Muscle layer of duodenum (tissue), 2 donors: Measurements from ENCODE around the gene PDE6A.
"Not testable (repeated sequence)": the region's sequence is repeated elsewhere in the genome, so short reads cannot be mapped to it uniquely, and the experiment has no call there.

Source experiments
- H3K27ac ChIP-seq: one replicate; pipeline ENCODE4 v1.7.0; 2013; ENCODE audit warnings: mild to moderate bottlenecking, low read length
- H3K27me3 ChIP-seq: one replicate; pipeline ENCODE4 v1.7.0; 2013; ENCODE audit warnings: low read depth, mild to moderate bottlenecking, control low read depth, low read length
- H3K36me3 ChIP-seq, 2 donors: one replicate each; pipeline ENCODE4 v1.7.0; 2013; ENCODE audit warnings: low read length in 2 of 2, control low read depth in 1 of 2, mild to moderate bottlenecking in 1 of 2; ENCODE audit not compliant: insufficient read depth in 2 of 2, control insufficient read depth in 1 of 2
- H3K4me1 ChIP-seq, 2 donors: one replicate each; pipeline ENCODE4 v1.7.0; 2013; ENCODE audit warnings: low read length in 2 of 2, mild to moderate bottlenecking in 2 of 2, control low read depth in 1 of 2, moderate library complexity in 1 of 2; ENCODE audit not compliant: insufficient read depth in 2 of 2, control insufficient read depth in 1 of 2
- H3K4me3 ChIP-seq, 2 donors: one replicate each; pipeline ENCODE4 v1.7.0; 2013; ENCODE audit warnings: low read length in 2 of 2, low read depth in 1 of 2, mild to moderate bottlenecking in 1 of 2
- H3K9me3 ChIP-seq, 2 donors: one replicate each; pipeline ENCODE4 v1.7.0; 2013; ENCODE audit warnings: low read length in 2 of 2, control low read depth in 1 of 2, mild to moderate bottlenecking in 1 of 2; ENCODE audit not compliant: control insufficient read depth in 1 of 2
- donor health status: healthy.

Gene PDE6A

GRCh38 chr5:149871471-149871870 is 73.1 kb downstream of the PDE6A start:
- no peak overlapping the region for H3K27ac ChIP-seq
- H3K4me3 ChIP-seq = no peak overlapping the region
- no peaks in the 10 kb centered on the region for H3K36me3 ChIP-seq
- peaks cover 0 to 7% of the 10 kb centered on the region in 2 donors for H3K4me1 ChIP-seq
- no peaks in the 10 kb centered on the region for H3K9me3 ChIP-seq
- H3K27me3 ChIP-seq = no peaks in the 10 kb centered on the region

GRCh38 chr5:149870697-149871096 is 73.9 kb downstream of the PDE6A start:
- H3K4me3 ChIP-seq = no peak overlapping the region
- no peaks in the 10 kb centered on the region for H3K27me3 ChIP-seq
- H3K27ac ChIP-seq = no peak overlapping the region
- H3K4me1 ChIP-seq = peaks cover 0 to 7% of the 10 kb centered on the region in 2 donors
- no peaks in the 10 kb centered on the region for H3K36me3 ChIP-seq
- H3K9me3 ChIP-seq = no peaks in the 10 kb centered on the region

DNA sequence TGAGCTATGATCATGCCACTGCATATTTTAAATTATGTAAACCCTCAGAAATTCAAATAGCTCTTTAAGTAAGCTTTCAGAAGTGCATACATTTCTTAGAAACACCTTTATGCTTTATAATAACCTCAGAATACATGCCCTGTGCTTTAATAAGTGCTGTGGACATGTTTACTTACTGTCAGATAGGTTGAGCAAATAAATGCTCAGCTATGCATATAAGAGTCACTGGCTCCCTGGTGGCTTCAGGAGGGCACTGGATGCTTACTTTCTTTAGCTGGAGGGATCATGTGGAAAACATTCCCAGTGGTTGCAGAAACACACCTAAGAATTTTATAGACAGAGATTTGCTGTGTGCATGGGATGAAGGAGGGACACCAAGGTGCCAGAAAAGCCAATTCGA is 74.4 kb downstream of the PDE6A start:
- Histone ChIP-seq H3K9me3 (no peaks in the 10 kb centered on the region), H3K36me3 (no peaks in the 10 kb centered on the region), H3K27ac (no peak overlapping the region), H3K4me1 (peaks cover 0 to 7% of the 10 kb centered on the region in 2 donors), H3K4me3 (no peak overlapping the region), H3K27me3 (no peaks in the 10 kb centered on the region)

- peaks cover 0 to 7% of the 10 kb centered on the region in 2 donors for H3K4me1 ChIP-seq
- peak overlapping the region; percentile 35 for H3K27ac ChIP-seq
- H3K4me3 ChIP-seq = no peak overlapping the region
- H3K27me3 ChIP-seq = no peaks in the 10 kb centered on the region
- H3K36me3 ChIP-seq = no peaks in the 10 kb centered on the region
- H3K9me3 ChIP-seq = no peaks in the 10 kb centered on the region
Measured at GRCh38 chr5:149869411-149869821, 75.2 kb downstream of the PDE6A start.

GRCh38 chr5:149865746-149866145 is 78.8 kb downstream of the PDE6A start:
- Histone ChIP-seq H3K9me3 (no peaks in the 10 kb centered on the region), H3K36me3 (no peaks in the 10 kb centered on the region), H3K4me3 (no peak overlapping the region), H3K27ac (no peak overlapping the region), H3K27me3 (no peaks in the 10 kb centered on the region), H3K4me1 (no peaks in the 10 kb centered on the region)

DNA sequence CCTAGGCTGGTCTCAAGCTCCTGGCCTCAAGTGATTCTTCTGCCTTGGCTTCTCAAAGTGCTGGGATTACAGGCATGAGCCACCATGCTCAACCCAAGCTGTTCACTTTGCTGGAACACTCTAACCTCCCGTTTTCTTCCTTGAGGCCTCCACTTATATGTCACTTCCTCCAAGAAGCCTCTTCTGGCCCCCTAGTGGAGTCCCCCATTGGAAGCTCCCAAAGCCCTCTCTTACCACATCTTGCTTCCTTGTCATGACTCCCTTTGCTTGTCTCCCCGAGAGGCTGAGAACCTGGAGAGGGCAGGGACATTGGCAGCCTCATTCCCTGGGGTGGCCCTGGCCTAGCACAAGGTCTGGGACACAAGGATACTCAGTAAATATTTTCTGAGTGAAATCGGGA is 80.8 kb downstream of the PDE6A start:
- H3K27ac ChIP-seq = no peak overlapping the region
- H3K9me3 ChIP-seq = no peaks in the 10 kb centered on the region
- H3K27me3 ChIP-seq = no peaks in the 10 kb centered on the region
- no peaks in the 10 kb centered on the region for H3K36me3 ChIP-seq
- no peak overlapping the region for H3K4me3 ChIP-seq
- H3K4me1 ChIP-seq = no peaks in the 10 kb centered on the region

DNA sequence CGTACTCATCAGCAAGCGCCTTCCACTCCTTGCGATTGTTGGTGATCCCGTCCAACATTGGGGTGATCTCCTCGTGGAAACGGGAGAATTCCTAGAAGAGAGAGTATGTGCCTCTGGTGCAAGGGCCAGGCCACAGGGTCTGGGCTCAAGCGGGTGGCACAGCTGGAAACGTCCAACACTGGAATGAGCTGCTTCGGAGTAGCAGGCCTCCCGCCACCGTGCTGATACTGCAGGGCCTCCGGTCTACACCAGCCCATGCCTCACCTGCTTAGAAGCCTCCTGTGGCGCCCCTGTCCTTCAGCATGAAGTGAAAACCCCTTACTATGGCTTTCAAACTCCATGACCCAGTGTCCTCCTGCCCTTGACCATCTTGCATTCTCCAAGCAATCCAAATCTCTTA is 81.4 kb downstream of the PDE6A start:
- Histone ChIP-seq H3K27me3 (no peaks in the 10 kb centered on the region), H3K4me3 (no peak overlapping the region), H3K4me1 (peaks cover 0 to under 1% of the 10 kb centered on the region in 2 donors), H3K36me3 (no peaks in the 10 kb centered on the region), H3K9me3 (no peaks in the 10 kb centered on the region), H3K27ac (no peak overlapping the region)

GRCh38 chr5:149860801-149861322 is 83.7 kb downstream of the PDE6A start:
- no peak overlapping the region for H3K27ac ChIP-seq
- H3K9me3 ChIP-seq = no peaks in the 10 kb centered on the region
- H3K4me1 ChIP-seq = peaks cover 0 to 5% of the 10 kb centered on the region in 2 donors
- H3K4me3 ChIP-seq = no peak overlapping the region
- no peaks in the 10 kb centered on the region for H3K36me3 ChIP-seq
- no peaks in the 10 kb centered on the region for H3K27me3 ChIP-seq

DNA sequence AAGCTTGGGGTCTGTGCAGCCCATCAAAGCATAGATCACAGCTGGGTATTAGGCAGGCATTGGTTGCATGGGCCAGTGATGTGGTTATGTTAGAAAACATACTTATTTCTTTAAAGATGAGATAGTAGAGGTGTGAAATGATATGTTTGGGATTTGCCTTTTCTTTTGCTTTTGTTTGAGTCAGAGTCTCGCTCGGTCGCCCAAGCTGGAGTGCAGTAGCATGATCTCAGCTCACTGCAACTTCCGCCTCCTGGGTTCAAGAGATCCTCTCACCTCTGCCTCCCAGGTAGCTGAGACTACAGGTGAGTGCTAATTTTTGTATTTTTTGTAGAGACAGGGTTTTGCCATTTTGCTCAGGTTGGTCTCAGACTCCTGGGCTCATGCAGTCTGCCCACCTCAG is 84.8 kb downstream of the PDE6A start:
- no peaks in the 10 kb centered on the region for H3K27me3 ChIP-seq
- H3K4me3 ChIP-seq = no peak overlapping the region
- H3K9me3 ChIP-seq = no peaks in the 10 kb centered on the region
- no peaks in the 10 kb centered on the region for H3K36me3 ChIP-seq
- peaks cover 0 to 5% of the 10 kb centered on the region in 2 donors for H3K4me1 ChIP-seq
- H3K27ac ChIP-seq = no peak overlapping the region

- not testable (repeated sequence) for H3K4me3 ChIP-seq, H3K27me3 ChIP-seq, H3K4me1 ChIP-seq, H3K9me3 ChIP-seq, H3K36me3 ChIP-seq
- H3K27ac ChIP-seq = peak overlapping the region; percentile 54
Measured at GRCh38 chr5:149858481-149858880, 86.1 kb downstream of the PDE6A start.

DNA sequence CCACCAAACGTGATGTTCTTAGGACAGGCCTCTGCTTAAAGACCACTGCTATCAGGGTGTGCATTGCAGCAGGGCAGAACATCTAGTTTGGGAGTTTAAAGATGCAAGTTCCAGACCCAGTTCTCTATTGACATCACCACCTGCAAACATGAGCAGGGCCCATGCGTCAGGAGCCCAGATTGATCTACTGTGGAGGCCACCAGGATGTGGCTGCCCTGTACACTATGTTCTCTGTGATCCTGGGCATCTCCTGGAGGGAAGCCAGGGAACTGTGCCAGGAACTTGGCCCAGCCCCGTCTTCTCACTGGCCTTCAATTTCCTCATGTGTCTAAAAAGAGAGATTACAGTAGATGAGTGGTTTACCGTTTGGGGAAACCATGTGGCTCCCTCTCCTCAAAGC is 87.1 kb downstream of the PDE6A start:
- no peak overlapping the region for H3K4me3 ChIP-seq
- H3K36me3 ChIP-seq = no peaks in the 10 kb centered on the region
- H3K4me1 ChIP-seq = peaks cover 5 to 8% of the 10 kb centered on the region in 2 donors
- H3K9me3 ChIP-seq = no peaks in the 10 kb centered on the region
- H3K27me3 ChIP-seq = no peaks in the 10 kb centered on the region
- peak overlapping the region; percentile 56 for H3K27ac ChIP-seq

GRCh38 chr5:149855366-149855765 is 89.2 kb downstream of the PDE6A start:
- Histone ChIP-seq H3K4me1 (peaks cover 5 to 8% of the 10 kb centered on the region in 2 donors), H3K4me3 (no peak overlapping the region), H3K27ac (no peak overlapping the region), H3K9me3 (no peaks in the 10 kb centered on the region), H3K27me3 (no peaks in the 10 kb centered on the region), H3K36me3 (peaks cover 0 to 3% of the 10 kb centered on the region in 2 donors)
